Measurements from ENCODE around the gene GMDS.

GMDS gene

GRCh38 chr6:2033544-2033943, 211.9 kb downstream of the GMDS start:
- no peak for DNase-seq

- DNase-seq, result no peak
Measured at GRCh38 chr6:2030682-2031244, 214.6 kb downstream of the GMDS start.

GRCh38 chr6:2029952-2030351, 215.5 kb downstream of the GMDS start:
- no peak for DNase-seq

- no peak for DNase-seq
Measured at GRCh38 chr6:2029130-2029794, 216.1 kb downstream of the GMDS start.

GRCh38 chr6:2028457-2029038, 216.9 kb downstream of the GMDS start:
- no peak for DNase-seq

- no peak for DNase-seq
Measured at GRCh38 chr6:2026133-2026532, 219.3 kb downstream of the GMDS start.

GRCh38 chr6:2021713-2022125, 223.7 kb downstream of the GMDS start:
- DNase-seq, result no peak

GRCh38 chr6:2020909-2021308, 224.5 kb downstream of the GMDS start:
- DNase-seq, result no peak

- no peak for DNase-seq
Measured at GRCh38 chr6:2019051-2019450, 226.4 kb downstream of the GMDS start.

GRCh38 chr6:2016040-2016439, 229.4 kb downstream of the GMDS start:
- no peak for DNase-seq

- no peak for DNase-seq
Measured at GRCh38 chr6:2008383-2008976, 236.9 kb downstream of the GMDS start.

GRCh38 chr6:2007165-2007564, 238.2 kb downstream of the GMDS start:
- DNase-seq, result no peak

- DNase-seq, result no peak
Measured at GRCh38 chr6:2004888-2005287, 240.5 kb downstream of the GMDS start.

- DNase-seq, result no peak
Measured at GRCh38 chr6:2000962-2001361, 244.4 kb downstream of the GMDS start.

GRCh38 chr6:1997702-1998101, 247.7 kb downstream of the GMDS start:
- no peak for DNase-seq

GRCh38 chr6:1995636-1996035, 249.8 kb downstream of the GMDS start:
- no peak for DNase-seq

GRCh38 chr6:1993042-1993441, 252.4 kb downstream of the GMDS start:
- DNase-seq, result no peak

GRCh38 chr6:1991332-1991878, 254.0 kb downstream of the GMDS start:
- no peak for DNase-seq

GRCh38 chr6:1988843-1989242, 256.6 kb downstream of the GMDS start:
- DNase-seq, result no peak

GRCh38 chr6:1987640-1988039, 257.8 kb downstream of the GMDS start:
- DNase-seq, result no peak

GRCh38 chr6:1986454-1987243, 258.8 kb downstream of the GMDS start:
- DNase-seq, result no peak

GRCh38 chr6:1984346-1984994, 260.9 kb downstream of the GMDS start:
- no peak for DNase-seq

- DNase-seq, result no peak
Measured at GRCh38 chr6:1983850-1984249, 261.6 kb downstream of the GMDS start.
